ENCODE measurements around the gene TRIM62.

GRCh38 chr1:33120436-33121231, 61.2 kb downstream of the TRIM62 start:
- no peak for TF ChIP-seq TAF1 (IDR thresholded peaks at IDR 0.05; ENCODE audit: borderline replicate concordance, insufficient read depth, low read length)
- no peak for TF ChIP-seq POLR2AphosphoS5 (IDR thresholded peaks at IDR 0.05; ENCODE audit: low read depth, low read length)
- no peak for TF ChIP-seq SIN3A (IDR thresholded peaks at IDR 0.05; ENCODE audit: borderline replicate concordance, insufficient read depth, low read length)
- TF ChIP-seq REST (IDR thresholded peaks at IDR 0.05; ENCODE audit: insufficient read depth in 1 of 2, low read depth in 2 of 2, low read length in 2 of 2) = no peak
- TF ChIP-seq FOXP2 (optimal IDR thresholded peaks at IDR 0.05; ENCODE audit: borderline replicate concordance, extremely low read depth, extremely low read length, insufficient read depth) = no peak
